ENCODE results near the gene ITGB8.
A peak's percentile ranks its signal among the peaks of the same experiment; 100 is the strongest.

Gene ITGB8

DNA sequence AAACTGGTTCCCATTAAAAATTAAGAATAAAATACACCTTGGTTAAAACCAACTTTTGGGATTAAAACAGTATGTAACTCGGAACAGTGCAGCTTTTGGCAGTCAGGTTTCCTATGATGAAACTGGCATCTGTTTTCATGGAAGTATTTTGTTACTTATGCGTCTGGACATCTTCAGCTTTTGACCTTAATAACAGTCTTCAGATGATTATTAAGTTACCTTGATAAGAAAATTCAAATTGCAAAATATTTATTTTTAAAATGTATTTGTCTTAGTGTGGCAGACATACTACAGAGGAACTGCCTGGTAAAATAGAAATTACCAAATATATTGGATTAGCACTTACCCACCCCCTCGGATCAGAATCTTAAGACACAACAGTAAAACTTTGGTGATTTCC, 100.0 kb downstream of the ITGB8 start:
- no peak for DNase-seq (ENCODE audit: low read depth)

DNA sequence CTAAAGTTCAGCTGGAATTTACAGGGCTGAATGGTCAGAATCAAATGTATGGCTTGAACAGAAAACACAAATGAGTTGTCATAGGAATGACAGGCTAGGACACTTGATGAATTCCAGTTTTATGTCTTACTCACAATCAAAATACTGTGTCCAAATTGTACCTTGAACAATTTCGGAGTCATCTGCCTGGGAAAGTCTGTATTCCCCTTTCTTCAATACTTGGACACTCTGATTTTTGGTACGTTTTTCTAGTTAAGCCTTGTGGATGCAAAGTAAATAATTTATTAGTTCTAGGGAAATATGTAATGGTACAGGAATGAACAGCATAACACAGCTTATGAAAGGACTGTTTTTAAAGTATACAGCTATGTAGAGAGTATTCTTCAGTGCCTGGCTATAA, 100.4 kb downstream of the ITGB8 start:
- no peak for DNase-seq (ENCODE audit: low read depth)

DNA sequence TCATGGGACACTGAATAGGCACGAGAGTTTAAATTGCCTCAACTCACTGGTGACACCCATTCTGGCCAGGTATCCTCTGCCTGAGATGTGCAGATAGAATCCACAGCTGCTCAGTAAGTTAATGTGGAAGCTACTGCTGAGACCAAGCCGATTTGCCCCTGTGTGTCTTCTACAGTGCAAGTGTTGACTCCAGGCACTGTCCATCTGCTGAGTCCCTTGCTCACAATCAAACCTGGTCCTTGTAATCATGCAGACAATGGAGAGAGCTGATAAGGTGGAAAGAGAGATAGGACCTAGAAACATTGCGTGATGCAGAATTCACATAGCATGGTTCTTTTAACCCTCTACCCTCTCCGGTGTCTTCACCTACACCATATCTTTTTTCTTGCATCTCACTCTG, 101.4 kb downstream of the ITGB8 start:
- DNase-seq (ENCODE audit: low read depth), result no peak

DNA sequence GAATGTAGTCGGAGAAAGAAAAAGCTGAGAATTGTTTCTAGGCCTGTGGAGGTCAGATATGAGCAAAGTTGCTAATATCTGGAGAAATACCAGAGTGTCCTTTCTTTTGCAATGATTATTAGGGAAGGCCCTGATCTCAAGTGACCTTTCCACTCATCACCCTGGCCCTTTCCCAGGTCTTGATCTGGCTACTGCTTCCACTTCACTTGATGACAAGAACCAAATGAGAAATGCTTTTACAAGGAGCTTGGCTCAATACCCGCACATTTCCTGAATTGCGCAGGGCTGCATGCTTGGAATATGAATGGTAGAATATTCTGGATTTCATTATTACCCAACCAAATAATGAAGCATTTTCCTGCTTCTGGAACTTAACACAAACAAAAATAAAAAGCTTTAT, 104.6 kb downstream of the ITGB8 start:
- no peak for DNase-seq (ENCODE audit: low read depth)

DNA sequence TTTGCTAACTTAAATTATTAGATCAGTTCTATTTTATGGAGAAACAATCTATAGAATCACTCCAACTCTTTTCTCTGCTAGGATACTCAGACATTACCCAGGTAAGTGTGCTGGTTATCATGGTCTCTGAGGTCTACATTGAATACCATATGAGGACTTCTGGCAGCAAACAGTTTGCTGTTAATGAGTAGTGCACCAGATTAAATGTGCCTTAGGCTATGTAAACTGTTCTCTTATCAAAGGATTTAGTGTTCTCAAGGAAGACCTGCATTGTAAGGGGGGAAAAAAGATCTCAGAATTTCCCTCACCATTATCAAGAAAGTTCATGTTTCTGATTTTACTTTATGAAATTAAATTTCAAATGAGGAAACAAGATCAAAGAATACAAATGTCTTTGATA, 107.5 kb downstream of the ITGB8 start:
- DNase-seq (ENCODE audit: low read depth), result no peak

DNA sequence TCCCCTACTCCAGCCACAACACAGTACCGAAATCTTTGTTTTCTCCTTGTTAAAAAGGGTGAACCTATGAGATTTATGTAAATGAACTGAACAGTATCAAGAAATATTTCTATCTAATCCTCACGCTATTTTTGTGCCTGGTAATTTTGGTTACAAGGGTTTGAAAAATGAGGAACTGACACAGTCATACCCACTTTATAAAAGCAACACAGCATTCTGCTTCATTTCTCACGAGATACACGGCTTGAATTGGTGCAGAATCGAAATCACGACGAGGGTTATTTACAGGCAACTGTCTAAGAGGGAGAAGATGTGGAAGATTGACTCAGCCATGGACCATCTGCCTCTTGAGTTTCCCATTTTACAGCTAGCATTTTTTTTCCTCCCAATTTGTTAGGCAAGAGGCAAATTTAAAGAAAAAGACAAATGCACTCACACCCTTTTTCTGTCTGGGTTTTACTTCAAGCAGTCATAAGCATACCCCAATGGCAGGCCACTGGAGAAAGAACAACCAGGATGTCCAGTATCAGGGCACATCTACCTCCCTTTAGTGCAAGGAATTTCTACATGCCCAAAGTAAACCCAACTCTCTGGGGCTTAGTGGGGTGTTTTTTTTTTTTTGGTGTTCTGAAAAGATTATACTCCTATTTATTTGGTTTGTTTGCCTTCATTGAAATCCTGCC, 108.1 kb downstream of the ITGB8 start:
- DNase-seq (ENCODE audit: low read depth), result no peak

DNA sequence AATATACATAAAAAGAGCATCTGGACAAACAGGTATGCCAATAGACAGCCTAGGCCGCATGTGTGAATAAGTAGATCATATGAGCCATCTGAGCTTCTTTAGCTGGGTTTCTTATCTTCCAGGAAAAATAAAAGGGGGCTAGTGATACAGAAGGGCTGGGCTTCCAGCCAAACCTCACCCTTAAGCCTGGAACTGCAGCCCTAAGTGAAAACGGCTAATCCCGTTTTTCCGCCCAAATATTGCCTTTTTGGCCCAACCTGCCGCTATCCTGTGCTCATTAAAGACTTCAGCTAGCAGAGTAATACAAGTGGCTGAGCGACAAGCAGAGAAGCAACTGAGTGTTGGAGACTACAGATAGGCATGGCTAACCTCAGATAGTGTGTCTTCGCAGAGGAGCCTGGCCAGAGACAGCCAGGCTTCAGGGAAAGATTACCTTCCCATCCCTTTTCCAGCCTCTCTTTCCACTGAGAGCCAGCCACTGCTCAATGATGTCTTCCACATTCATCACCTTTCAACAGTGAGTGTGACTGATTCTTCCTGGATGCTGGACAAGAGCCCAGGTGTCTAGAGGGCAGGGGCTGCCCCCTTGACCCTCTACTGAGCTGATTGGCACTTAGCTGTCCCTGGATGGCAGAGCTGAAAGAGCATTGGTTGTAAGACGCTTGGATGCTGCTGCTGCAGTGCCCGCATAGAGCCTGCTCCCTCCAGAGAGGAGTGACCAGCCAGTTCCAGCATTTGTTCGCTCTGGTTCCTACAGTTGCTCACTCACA, 108.9 kb downstream of the ITGB8 start:
- DNase-seq (ENCODE audit: low read depth), result no peak

DNA sequence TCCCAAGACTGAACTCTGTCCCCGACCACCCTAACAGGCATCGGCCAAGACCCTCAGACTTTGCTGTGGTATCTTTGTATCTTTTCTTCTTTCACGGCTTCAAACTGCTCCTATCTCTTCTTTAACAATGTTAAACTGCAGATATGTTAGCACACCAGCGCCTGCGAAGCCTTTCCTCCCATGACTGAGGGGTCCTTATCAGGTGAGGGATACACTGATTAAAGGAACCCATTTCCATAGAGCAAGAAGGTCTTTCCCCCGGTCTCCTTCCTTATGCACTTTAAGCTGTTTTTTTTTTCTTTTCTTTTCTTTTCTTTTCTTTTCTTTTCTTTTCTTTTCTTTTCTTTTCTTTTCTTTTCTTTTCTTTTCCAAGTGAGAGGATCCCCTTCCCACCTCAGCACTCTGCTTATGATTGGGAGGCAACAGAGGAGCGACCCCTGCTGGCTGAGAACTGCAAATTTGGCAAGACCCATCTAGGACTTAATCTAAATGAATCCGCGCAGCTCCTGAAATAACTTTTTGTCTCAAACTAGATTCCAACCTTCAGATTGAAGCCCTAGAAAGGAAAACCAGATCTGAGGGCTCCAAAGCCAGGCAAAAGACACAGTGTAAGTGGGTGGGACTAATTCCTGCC, 109.9 kb downstream of the ITGB8 start:
- DNase-seq (ENCODE audit: low read depth), result peak; percentile 22

DNA sequence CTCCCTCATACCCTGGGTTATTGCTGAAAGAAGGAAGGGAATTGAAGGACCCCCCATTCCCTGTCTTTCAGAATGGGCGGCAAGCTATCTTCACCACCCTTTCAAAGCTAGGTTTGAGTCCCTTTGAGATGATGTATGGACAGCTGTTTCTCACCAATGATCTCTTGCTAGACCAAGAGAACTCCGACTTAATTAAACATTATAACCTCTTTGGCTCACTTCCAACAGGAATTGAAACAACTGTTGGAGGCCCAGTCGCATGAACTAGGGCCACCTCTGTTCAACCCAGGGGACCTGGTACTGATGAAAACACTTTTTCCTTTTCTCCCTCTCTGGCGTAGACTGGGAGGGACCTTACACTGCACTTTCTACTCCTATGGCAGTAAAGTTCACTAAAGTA, 110.6 kb downstream of the ITGB8 start:
- DNase-seq (ENCODE audit: low read depth), result no peak

DNA sequence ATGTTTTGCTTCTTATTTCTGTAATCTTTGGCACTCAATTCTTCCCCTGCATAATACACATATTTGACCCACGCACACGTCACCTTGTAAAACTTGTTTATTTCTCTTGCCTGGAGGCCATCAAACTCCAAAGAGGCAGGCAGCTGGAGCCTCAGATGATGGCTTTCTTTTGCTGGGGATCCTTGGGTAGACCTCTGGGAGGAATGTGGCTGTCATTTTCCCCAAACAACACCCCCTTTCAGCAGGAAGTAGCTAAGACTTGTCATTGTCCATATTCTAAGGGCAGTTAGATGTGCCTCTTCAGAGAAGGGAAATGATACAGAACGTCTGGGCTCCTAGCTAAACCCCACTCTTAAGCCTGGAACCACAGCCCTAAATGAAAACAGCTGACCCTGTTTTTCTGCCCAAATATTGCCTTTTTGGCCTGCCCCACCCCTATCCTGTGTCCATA, 111.3 kb downstream of the ITGB8 start:
- DNase-seq (ENCODE audit: low read depth), result no peak

DNA sequence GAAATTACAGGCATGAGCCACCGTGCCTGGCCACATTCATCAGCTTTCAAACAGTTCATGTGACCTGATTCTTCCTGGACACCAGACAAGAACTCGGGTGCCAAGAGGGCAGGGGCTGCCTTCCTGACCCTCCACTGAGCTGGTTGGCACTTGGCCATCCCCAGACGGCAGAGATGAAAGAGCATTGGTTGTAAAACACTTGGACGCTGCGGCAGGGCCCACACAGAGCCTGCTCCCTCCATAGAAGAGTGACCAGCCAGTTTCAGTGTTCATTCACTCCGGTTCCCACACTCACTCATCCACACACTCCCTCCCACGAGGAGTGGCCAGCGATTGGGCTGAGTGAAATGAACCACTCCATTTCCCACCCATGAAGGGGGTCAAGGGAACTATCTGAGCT, 112.3 kb downstream of the ITGB8 start:
- DNase-seq (ENCODE audit: low read depth), result no peak

DNA sequence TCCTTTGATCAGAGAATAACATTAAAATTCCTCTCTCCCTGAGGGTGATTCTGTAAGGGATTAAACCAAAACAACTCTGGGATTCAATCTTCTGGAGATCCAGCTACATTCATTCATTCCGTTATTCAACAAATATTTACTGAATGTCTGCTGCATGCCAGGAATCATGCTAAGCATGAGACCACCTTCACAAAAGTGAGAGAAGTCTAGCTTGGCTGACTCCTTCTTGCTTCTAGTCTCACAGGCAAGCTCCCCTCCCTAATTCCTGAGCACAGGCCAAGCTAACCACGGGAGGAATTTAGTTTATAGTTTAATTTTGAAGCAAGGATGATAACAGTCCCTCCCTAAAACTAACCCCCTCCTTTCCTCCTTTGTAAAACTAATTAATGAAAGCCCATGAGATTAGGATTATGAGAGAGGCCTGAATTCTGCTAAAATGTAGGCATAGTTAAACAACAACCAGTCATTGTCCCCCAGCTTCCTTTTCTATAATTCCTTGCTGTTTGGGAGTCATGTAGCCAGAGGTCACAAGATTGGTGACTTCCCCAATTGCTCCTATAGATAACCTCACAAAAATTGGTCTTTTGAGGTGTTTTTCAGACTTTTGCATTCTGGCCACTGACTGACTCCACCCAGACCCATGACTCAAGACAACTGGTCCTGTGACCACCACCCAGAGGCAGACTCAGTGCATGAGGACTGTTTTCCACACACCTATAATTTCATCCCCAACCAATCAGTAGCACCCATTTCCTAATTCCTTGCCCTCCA, 113.5 kb downstream of the ITGB8 start:
- DNase-seq (ENCODE audit: low read depth), result no peak

DNA sequence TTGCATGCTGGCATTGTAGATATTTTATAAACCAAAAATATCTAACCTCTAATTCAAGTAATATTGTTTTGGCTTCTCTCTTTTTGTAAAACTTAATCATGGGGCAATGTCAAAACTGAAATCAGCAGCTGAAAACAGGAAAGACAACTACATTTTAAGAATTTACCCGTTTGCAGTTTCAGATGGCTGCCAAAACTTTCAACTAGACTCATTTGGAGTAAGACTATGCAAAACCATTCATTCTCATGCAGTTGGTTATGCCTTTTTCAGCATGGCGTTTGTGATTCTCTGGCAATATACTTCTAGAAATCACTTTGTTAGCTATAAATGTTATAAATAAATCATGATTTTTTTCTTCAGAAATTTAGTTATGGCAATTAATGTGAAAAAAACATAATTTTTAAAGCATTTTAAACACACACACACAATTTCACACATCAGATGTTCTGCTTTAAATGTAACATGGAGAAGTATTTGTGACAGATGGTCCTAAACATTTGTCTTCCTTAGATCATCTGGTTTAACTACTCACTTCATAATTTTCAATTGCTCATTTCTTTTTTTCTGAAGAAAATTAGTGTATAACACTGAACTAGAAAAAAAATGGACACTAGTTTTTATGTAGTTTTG, 116.4 kb downstream of the ITGB8 start:
- no peak for DNase-seq (ENCODE audit: low read depth)

DNA sequence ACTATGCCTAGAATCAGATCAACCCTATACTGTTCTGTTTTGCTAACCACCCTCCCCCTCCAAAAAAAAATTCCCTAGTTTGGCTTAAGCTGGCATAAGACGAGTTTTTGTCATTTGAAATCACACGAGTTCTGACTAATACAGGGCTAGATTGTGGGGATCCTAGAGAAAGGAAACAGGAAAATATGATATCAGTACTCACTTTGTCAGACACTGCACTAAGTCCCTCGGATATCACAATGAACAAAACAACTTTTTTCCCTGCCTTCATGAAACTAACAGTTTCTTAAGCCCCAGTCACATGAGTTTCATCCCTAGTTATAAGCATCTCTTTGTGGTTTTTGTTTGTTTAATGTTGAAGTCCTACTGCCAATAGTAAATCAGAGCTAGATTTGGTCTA, 118.5 kb downstream of the ITGB8 start:
- no peak for DNase-seq (ENCODE audit: low read depth)

DNA sequence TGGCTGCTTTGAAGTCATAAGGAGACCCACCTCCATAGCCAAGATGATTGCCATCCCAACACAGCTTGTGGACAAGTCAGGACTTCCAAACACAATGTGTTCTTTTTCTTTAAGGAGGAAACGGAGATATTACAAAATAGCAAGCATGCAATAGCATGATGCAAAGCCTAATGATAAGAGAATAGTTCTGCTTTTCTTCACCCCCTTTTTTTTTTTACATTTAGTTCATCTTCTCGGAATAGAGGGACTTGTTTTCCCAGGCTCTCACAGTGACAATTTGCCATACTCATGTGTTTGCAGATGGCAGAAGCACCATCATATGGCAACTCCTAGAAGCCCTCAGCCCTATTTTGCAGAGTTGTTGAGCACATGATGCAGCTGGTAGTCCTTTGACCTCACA, 119.8 kb downstream of the ITGB8 start:
- no peak for DNase-seq (ENCODE audit: low read depth)

DNA sequence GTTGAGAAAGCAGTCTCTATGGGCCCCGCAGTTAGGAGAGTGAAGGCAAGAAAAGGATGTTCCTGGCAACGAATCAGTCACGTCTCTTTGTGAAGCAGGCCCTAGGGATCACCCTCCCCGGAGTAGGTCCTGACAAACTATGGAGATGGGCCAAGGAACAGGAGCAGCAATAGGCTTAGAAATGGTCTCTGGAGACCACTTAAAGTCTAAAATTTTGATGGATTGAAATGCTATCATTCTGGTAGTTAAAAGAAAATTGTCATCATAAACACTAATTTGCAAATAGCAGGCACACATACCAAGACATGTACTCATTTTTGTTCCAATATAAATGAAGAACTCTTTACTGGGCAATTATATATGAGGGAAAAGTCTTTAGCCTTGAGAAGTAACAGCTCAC, 123.5 kb downstream of the ITGB8 start:
- DNase-seq (ENCODE audit: low read depth), result no peak

DNA sequence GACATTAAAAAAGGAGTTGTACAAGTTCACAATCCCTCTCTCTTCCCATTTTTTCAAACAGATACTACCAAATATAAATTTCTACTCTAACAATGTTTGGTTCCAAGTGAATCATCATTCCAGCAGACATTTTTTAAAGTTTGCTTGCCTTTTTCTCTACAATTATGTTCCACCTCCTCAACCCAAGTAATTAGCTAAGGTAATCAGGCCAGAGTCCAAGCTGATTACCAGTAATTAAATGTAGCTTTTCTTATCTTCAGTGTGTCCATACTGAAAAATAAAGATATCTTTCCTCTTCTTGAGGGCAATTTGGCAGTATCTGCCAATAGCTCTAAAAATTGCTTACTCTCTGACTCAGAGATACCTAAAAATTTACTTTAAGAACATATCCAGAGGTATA, 126.0 kb downstream of the ITGB8 start:
- no peak for DNase-seq (ENCODE audit: low read depth)

DNA sequence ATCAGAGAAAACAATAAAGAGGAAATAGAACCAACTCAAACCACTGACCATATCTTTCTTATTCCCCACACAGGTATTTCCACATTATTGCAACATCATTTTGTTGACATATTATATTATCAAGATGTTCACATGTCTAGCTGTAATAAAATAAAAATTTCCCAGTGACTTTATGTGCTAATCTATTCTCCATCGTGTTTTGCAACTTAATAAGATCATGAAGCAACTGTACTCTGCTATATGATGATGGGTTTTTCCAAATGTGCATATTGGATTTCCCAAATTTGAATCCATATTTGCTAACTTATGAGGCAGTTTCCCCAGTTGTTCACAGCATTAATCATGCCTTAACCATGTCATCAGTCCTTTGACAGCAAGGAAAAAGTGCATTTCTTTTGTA, 127.8 kb downstream of the ITGB8 start:
- no peak for DNase-seq (ENCODE audit: low read depth)

DNA sequence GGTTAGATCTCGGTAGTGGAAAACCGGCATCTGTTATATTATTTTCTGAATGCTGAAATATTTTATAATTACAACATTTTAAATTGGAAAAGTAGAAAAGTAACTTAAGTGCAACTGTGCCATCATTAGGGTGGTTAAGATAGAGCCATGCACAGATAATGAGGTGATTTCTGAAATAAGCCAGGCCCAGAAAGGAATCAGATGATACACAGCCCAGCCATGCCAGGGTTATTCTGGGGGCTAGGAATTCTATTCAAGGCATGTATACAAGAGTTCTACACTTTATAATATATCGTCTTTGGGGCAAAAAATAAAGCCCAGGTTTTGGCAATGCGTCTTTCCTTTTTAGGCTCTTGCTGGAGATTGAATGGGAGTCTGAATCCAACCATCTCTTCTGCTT, 128.7 kb downstream of the ITGB8 start:
- DNase-seq (ENCODE audit: low read depth), result no peak

DNA sequence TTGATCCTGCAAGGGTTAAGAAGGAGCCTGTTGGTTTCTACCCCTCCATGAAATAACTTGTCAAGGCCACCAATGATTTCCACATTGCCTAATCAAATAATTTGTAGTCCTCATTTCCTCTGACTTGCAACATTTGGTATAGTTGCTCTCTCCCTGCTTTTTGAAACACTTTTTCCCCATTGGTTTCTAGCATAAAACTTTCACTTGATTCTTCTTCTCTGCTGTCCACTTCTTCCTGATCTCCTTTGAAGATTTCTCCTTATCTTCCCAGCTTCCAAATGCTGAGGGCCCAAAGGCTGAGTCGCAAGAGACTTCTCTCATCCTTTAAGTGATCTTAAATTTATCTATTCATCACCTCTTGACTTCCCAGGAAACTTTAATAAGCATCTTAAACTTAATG, 134.2 kb downstream of the ITGB8 start:
- DNase-seq (ENCODE audit: low read depth), result no peak
